HFFc6 (cell line): ENCODE data around the gene SYTL1. TPM values are rescaled to one million over a fixed set of nuclear protein-coding genes. Genes with fewer than 3 reads are reported as not detected.

Experiments
- DNase-seq: peaks from one replicate; pipeline ENCODE4 v3.0.0-alpha.2; 2018
- H3K27ac Mint-ChIP-seq: 2 replicates; pipeline ENCODE4 v1.8.0; 2020; ENCODE audit warnings: mild to moderate bottlenecking, mixed read lengths
- H3K27me3 Mint-ChIP-seq: 2 replicates; pipeline ENCODE4 v1.8.0; 2021; ENCODE audit warnings: mild to moderate bottlenecking, moderate library complexity, mixed read lengths; ENCODE audit not compliant: insufficient read depth
- H3K36me3 Mint-ChIP-seq: 2 replicates; pipeline ENCODE4 v1.8.0; 2021; ENCODE audit warnings: low read depth, mixed read lengths
- H3K4me1 Mint-ChIP-seq: 2 replicates; pipeline ENCODE4 v1.8.0; 2020; ENCODE audit warnings: low read depth, mixed read lengths
- H3K4me3 Mint-ChIP-seq: 2 replicates; pipeline ENCODE4 v1.8.0; 2020; ENCODE audit warnings: mild to moderate bottlenecking, moderate library complexity, mixed read lengths
- H3K9me3 Mint-ChIP-seq: 2 replicates; pipeline ENCODE4 v1.8.0; 2020; ENCODE audit warnings: mild to moderate bottlenecking, mixed read lengths
- CTCF ChIP-seq: fragments of 200-600 bp; sonication (generic); IDR thresholded peaks from 2 replicates; pipeline ENCODE4 v1.5.0; 2021; ENCODE audit warnings: antibody characterized with exemption, mild to moderate bottlenecking
- total RNA-seq, 6 experiments: library from RNA; stranded (reverse); fragmentation: NEBNext Ultra II Directional; extraction: Animal tissue kit (Norgen Biotek cat#: 25700); gene quantifications; 2 replicates in 1 of 6; 3 replicates in 5 of 6; pipeline ENCODE4 v1.2.3, GENCODE V29; 2021

SYTL1 gene
- total RNA-seq, 6 experiments from 2014 or later: 0.08 to 0.45 TPM; not detected in 4

- no peak for DNase-seq
- peaks cover 44% of the 10 kb centered on the region for H3K4me1 Mint-ChIP-seq
- no peaks in the 10 kb centered on the region for H3K36me3 Mint-ChIP-seq
- H3K9me3 Mint-ChIP-seq: no peaks in the 10 kb centered on the region
- H3K27me3 Mint-ChIP-seq: peaks cover 1% of the 10 kb centered on the region
- peak overlapping the region; percentile 51 for H3K4me3 Mint-ChIP-seq
- H3K27ac Mint-ChIP-seq: peak overlapping the region; percentile 98
- TF ChIP-seq CTCF: no peak
Observed at GRCh38 chr1:27298632-27299384, 43.0 kb upstream of the SYTL1 start.

- H3K4me1 Mint-ChIP-seq: peaks cover 44% of the 10 kb centered on the region
Observed at GRCh38 chr1:27299385-27300271, 42.2 kb upstream of the SYTL1 start.

GRCh38 chr1:27300341-27301051 is 41.3 kb upstream of the SYTL1 start:
- Mint-ChIP-seq H3K9me3 (no peaks in the 10 kb centered on the region), H3K27ac (peak overlapping the region; percentile 98)
- TF ChIP-seq CTCF: peak; percentile 100

More at GRCh38 chr1:27299385-27300271, 42.2 kb upstream of the SYTL1 start:
- H3K27ac Mint-ChIP-seq: peak overlapping the region; percentile 98
- peak overlapping the region; percentile 51 for H3K4me3 Mint-ChIP-seq
- H3K27me3 Mint-ChIP-seq: peaks cover 1% of the 10 kb centered on the region
- H3K36me3 Mint-ChIP-seq: no peaks in the 10 kb centered on the region
- DNase-seq: peak; percentile 100
- TF ChIP-seq CTCF: no peak
- H3K9me3 Mint-ChIP-seq: no peaks in the 10 kb centered on the region

GRCh38 chr1:27301052-27301422 is 40.8 kb upstream of the SYTL1 start:
- Mint-ChIP-seq H3K4me1 (peaks cover 44% of the 10 kb centered on the region), H3K27me3 (peaks cover 1% of the 10 kb centered on the region), H3K36me3 (no peaks in the 10 kb centered on the region), H3K27ac (peak overlapping the region; percentile 98), H3K9me3 (no peaks in the 10 kb centered on the region), H3K4me3 (peak overlapping the region; percentile 51; the same call in 1 of the 2 replicates)
- DNase-seq: no peak
- no peak; the same call in none of the 2 replicates for TF ChIP-seq CTCF

More at GRCh38 chr1:27300341-27301051, 41.3 kb upstream of the SYTL1 start:
- Mint-ChIP-seq H3K36me3 (no peaks in the 10 kb centered on the region), H3K27me3 (peaks cover 1% of the 10 kb centered on the region), H3K4me1 (peaks cover 44% of the 10 kb centered on the region), H3K4me3 (peak overlapping the region; percentile 51)
- DNase-seq: peak; percentile 82

GRCh38 chr1:27301582-27302199 is 40.1 kb upstream of the SYTL1 start:
- DNase-seq: no peak
- Mint-ChIP-seq H3K4me1 (peaks cover 44% of the 10 kb centered on the region), H3K9me3 (no peaks in the 10 kb centered on the region), H3K36me3 (no peaks in the 10 kb centered on the region), H3K4me3 (no peak overlapping the region), H3K27ac (peak overlapping the region; percentile 98), H3K27me3 (peaks cover 1% of the 10 kb centered on the region)
- no peak for TF ChIP-seq CTCF
